ENCODE data around the gene SEMA4B. TPM values are rescaled to one million over a fixed set of nuclear protein-coding genes. Genes with fewer than 3 reads are reported as not detected.
A peak's percentile ranks its signal among the peaks of the same experiment; 100 is the strongest.

The SEMA4B gene
- total RNA-seq, 1 experiment from 2014 or later, result 73.0 TPM

GRCh38 chr15:90265271-90266060 is 64.3 kb downstream of the SEMA4B start, which contains the start of gene NGRN:
NGRN (plus strand) TSS chr15:90265672; CDS start chr15:90265713, 41 bp downstream.
- peak; percentile 94 for DNase-seq
- no peak for TF ChIP-seq CTCF (IDR thresholded peaks at IDR 0.05; ENCODE audit: unreplicated experiment)
- BruUV-seq (replicated peaks), result TSS peak; percentile 94
- Mint-ChIP-seq H3K27ac (ENCODE audit: unreplicated experiment) (peak within 1 kb of the TSS; percentile 93), H3K4me3 (ENCODE audit: low read depth, unreplicated experiment) (peak within 1 kb of the TSS; percentile 99), H3K27me3 (ENCODE audit: unreplicated experiment) (no peaks in the 10 kb centered on the region), H3K4me1 (ENCODE audit: low read depth, unreplicated experiment) (peaks cover 40% of the 10 kb centered on the region), H3K36me3 (ENCODE audit: insufficient read depth, unreplicated experiment) (peaks cover 57% of the 10 kb centered on the region), H3K9me3 (ENCODE audit: low read depth, unreplicated experiment) (no peaks in the 10 kb centered on the region)
- CTCF ChIA-PET, result interaction anchor here (0.6 to 0.7 kb wide), 2 partner anchors 32 to 110 kb away, joined by 3 to 4 read pairs; partner anchors contain the start of genes CIB1 and GDPGP1
- intact Hi-C loops (cut with micrococcal nuclease; ENCODE audit: unreplicated experiment), result loop anchor here (2.0 kb wide), 2 partner anchors 33 to 35 kb away; partner anchors contain the start of gene CIB1

- no TSS peak for BruUV-seq (replicated peaks)
- peaks cover 60% of the 10 kb centered on the region for H3K36me3 Mint-ChIP-seq (ENCODE audit: insufficient read depth, unreplicated experiment)
- H3K27ac Mint-ChIP-seq (ENCODE audit: unreplicated experiment), result peak overlapping the region; percentile 93
- H3K4me1 Mint-ChIP-seq (ENCODE audit: low read depth, unreplicated experiment), result peaks cover 46% of the 10 kb centered on the region
- no peaks in the 10 kb centered on the region for H3K27me3 Mint-ChIP-seq (ENCODE audit: unreplicated experiment)
- CTCF ChIA-PET, result interaction anchor here (0.7 kb wide), 1 partner anchor 32 kb away, joined by 3 read pairs; the partner anchor contains the start of genes CIB1 and GDPGP1
- TF ChIP-seq CTCF (IDR thresholded peaks at IDR 0.05; ENCODE audit: unreplicated experiment), result no peak
- peak; percentile 40 for DNase-seq
- intact Hi-C loops (cut with micrococcal nuclease; ENCODE audit: unreplicated experiment), result no loop called here
- peak overlapping the region; percentile 99 for H3K4me3 Mint-ChIP-seq (ENCODE audit: low read depth, unreplicated experiment)
- H3K9me3 Mint-ChIP-seq (ENCODE audit: low read depth, unreplicated experiment), result no peaks in the 10 kb centered on the region
These were observed 64.9 kb downstream of the SEMA4B start for GRCh38 chr15:90266061-90266431.

- Mint-ChIP-seq H3K4me1 (ENCODE audit: low read depth, unreplicated experiment) (peaks cover 50% of the 10 kb centered on the region), H3K9me3 (ENCODE audit: low read depth, unreplicated experiment) (no peaks in the 10 kb centered on the region), H3K36me3 (ENCODE audit: insufficient read depth, unreplicated experiment) (peaks cover 64% of the 10 kb centered on the region), H3K27ac (ENCODE audit: unreplicated experiment) (peak overlapping the region; percentile 93), H3K4me3 (ENCODE audit: low read depth, unreplicated experiment) (peak overlapping the region; percentile 99), H3K27me3 (ENCODE audit: unreplicated experiment) (no peaks in the 10 kb centered on the region)
- DNase-seq, result no peak
- BruUV-seq (replicated peaks), result TSS peak; percentile 51
- TF ChIP-seq CTCF (IDR thresholded peaks at IDR 0.05; ENCODE audit: unreplicated experiment), result no peak
- CTCF ChIA-PET, result no interaction called here
- intact Hi-C loops (cut with micrococcal nuclease; ENCODE audit: unreplicated experiment), result no loop called here
These were observed 65.4 kb downstream of the SEMA4B start for GRCh38 chr15:90266485-90266884.

- CTCF ChIA-PET, result interaction anchor here (0.5 to 1.0 kb wide), 4 partner anchors 19 to 170 kb away, joined by 3 to 11 read pairs (median 4); partner anchors contain the start of gene SEMA4B
- H3K27ac Mint-ChIP-seq (ENCODE audit: unreplicated experiment), result no peak overlapping the region
- H3K27me3 Mint-ChIP-seq (ENCODE audit: unreplicated experiment), result no peaks in the 10 kb centered on the region
- peaks cover 76% of the 10 kb centered on the region for H3K36me3 Mint-ChIP-seq (ENCODE audit: insufficient read depth, unreplicated experiment)
- no peaks in the 10 kb centered on the region for H3K9me3 Mint-ChIP-seq (ENCODE audit: low read depth, unreplicated experiment)
- no peak for TF ChIP-seq CTCF (IDR thresholded peaks at IDR 0.05; ENCODE audit: unreplicated experiment)
- intact Hi-C loops (cut with micrococcal nuclease; ENCODE audit: unreplicated experiment), result no loop called here
- H3K4me3 Mint-ChIP-seq (ENCODE audit: low read depth, unreplicated experiment), result peak overlapping the region; percentile 99
- no peak for DNase-seq
- H3K4me1 Mint-ChIP-seq (ENCODE audit: low read depth, unreplicated experiment), result peaks cover 58% of the 10 kb centered on the region
- BruUV-seq (replicated peaks), result no TSS peak
These were observed 67.3 kb downstream of the SEMA4B start for GRCh38 chr15:90268415-90268814.
